DND-41 (cell line): ENCODE measurements around the gene METTL3.

Experiments used
- ATAC-seq: fragments of 200-7000 bp; cut with Tn5 transposase; 3 replicates; pipeline ENCODE4 v1.9.1; 2021; ENCODE audit warnings: low read depth; ENCODE audit not compliant: insufficient read depth
- DNase-seq: peaks from one replicate; pipeline ENCODE4 v3.0.0-alpha.2; 2020
- H2AFZ ChIP-seq: 2 replicates; pipeline ENCODE4 v1.6.0; 2012; ENCODE audit warnings: low read depth, low read length
- H3K27ac ChIP-seq: 2 replicates; pipeline ENCODE4 v1.5.1; 2012; ENCODE audit warnings: low read length, inconsistent platforms
- H3K27me3 ChIP-seq: fragments of 200-600 bp; sonication (generic); 2 replicates; pipeline ENCODE4 v1.6.0; 2012; ENCODE audit warnings: low read length, mild to moderate bottlenecking, inconsistent platforms; ENCODE audit not compliant: insufficient read depth, poor library complexity
- H3K36me3 ChIP-seq: 2 replicates; pipeline ENCODE4 v1.5.1; 2012; ENCODE audit warnings: low read length, inconsistent platforms; ENCODE audit not compliant: insufficient read depth
- H3K4me1 ChIP-seq: 2 replicates; pipeline ENCODE4 v1.5.1; 2012; ENCODE audit warnings: mild to moderate bottlenecking, low read length; ENCODE audit not compliant: insufficient read depth
- H3K4me2 ChIP-seq: 2 replicates; pipeline ENCODE4 v1.6.0; 2012; ENCODE audit warnings: mild to moderate bottlenecking, moderate library complexity, low read length, inconsistent platforms; ENCODE audit not compliant: insufficient read depth
- H3K4me3 ChIP-seq, 2 experiments: fragments of 200-600 bp in 1 of 2; shearing (Covaris generic) in 1 of 2; 2 replicates each; pipeline ENCODE4 v1.5.1; 2012 to 2016; ENCODE audit warnings: inconsistent platforms in 2 of 2, low read length in 2 of 2, mild to moderate bottlenecking in 2 of 2, low read depth in 1 of 2, moderate library complexity in 1 of 2
- H3K79me2 ChIP-seq: 2 replicates; pipeline ENCODE4 v1.6.0; 2012; ENCODE audit warnings: low read length, inconsistent platforms; ENCODE audit not compliant: insufficient read depth
- H3K9ac ChIP-seq: 2 replicates; pipeline ENCODE4 v1.6.0; 2012; ENCODE audit warnings: low read depth, mild to moderate bottlenecking, inconsistent platforms, low read length, moderate library complexity
- H3K9me3 ChIP-seq: 2 replicates; pipeline ENCODE4 v1.5.1; 2012; ENCODE audit warnings: low read length, moderate library complexity, mild to moderate bottlenecking, inconsistent platforms; ENCODE audit not compliant: insufficient read depth, severe bottlenecking
- H4K20me1 ChIP-seq: 2 replicates; pipeline ENCODE4 v1.6.0; 2012; ENCODE audit warnings: low read length; ENCODE audit not compliant: insufficient read depth
- CTCF ChIP-seq: IDR thresholded peaks from 2 replicates; pipeline ENCODE4 v1.5.1; 2012; ENCODE audit warnings: borderline replicate concordance, low read length, moderate library complexity, mild to moderate bottlenecking; ENCODE audit not compliant: poor library complexity, severe bottlenecking; ENCODE audit errors: extremely low read depth
- EZH2 ChIP-seq: IDR thresholded peaks from 3 replicates; pipeline ENCODE4 v1.6.1; 2012; ENCODE audit warnings: borderline replicate concordance, low read depth, mild to moderate bottlenecking, moderate library complexity, low read length, inconsistent platforms; ENCODE audit not compliant: severe bottlenecking

Gene METTL3

DNA sequence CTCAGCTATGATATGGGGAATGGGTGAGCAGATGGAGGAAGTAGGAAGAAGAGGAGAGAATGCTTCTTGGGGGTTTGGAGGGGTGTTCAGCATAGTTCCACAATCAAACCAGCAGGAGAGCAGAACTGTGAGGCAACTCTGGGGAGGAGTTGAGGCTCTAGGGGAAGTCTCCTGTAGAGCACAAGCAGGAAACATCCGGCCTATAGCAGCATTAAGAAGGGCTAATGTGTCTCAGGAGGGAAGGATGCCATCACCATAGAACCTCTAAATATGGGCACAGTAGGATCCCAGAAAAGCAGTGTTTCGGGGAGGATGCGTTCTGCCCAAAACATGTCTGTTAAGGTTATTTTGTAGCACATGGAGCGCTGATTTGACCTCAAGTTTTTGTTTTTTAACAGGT, 23.4 kb upstream of the METTL3 start:
- Histone ChIP-seq H3K9me3 (no peaks in the 10 kb centered on the region), H3K27ac (no peak overlapping the region), H3K4me3 (no peak overlapping the region), H3K36me3 (no peaks in the 10 kb centered on the region), H3K27me3 (peaks cover 22% of the 10 kb centered on the region), H3K9ac (no peak overlapping the region), H3K79me2 (no peaks in the 10 kb centered on the region), H4K20me1 (no peaks in the 10 kb centered on the region), H3K4me2 (no peak overlapping the region), H2AFZ (no peak overlapping the region), H3K4me1 (no peaks in the 10 kb centered on the region)
- ATAC-seq (no peak), DNase-seq (no peak)
- TF ChIP-seq CTCF = no peak
- TF ChIP-seq EZH2 = no peak

DNA sequence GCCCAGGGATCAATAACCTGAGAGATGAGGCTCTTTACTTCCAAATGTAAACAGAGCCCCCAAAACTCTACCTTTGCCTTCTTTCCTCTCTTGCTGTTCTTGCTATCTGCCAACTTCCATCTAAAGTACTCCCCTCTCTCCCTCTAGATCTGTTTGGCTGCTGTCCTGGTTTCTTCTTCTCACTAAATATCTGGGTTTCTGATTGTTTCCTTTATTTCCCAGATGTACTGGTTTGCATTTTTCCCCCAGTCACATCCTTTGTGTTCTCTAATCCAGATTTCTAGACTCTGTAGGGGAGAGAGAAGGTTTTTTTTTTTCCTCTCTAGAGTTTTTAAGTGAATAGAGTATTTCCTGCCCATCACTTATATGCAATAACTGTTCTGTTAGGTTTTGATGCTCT, 22.2 kb upstream of the METTL3 start:
- Histone ChIP-seq H4K20me1 (no peaks in the 10 kb centered on the region), H3K27ac (no peak overlapping the region), H3K9ac (no peak overlapping the region), H3K4me1 (no peaks in the 10 kb centered on the region), H3K27me3 (peaks cover 22% of the 10 kb centered on the region), H3K79me2 (no peaks in the 10 kb centered on the region), H2AFZ (no peak overlapping the region), H3K36me3 (no peaks in the 10 kb centered on the region), H3K4me2 (no peak overlapping the region), H3K4me3 (no peak overlapping the region), H3K9me3 (no peaks in the 10 kb centered on the region)
- ATAC-seq = no peak
- TF ChIP-seq EZH2 = no peak
- TF ChIP-seq CTCF = no peak
- DNase-seq = no peak

GRCh38 chr14:21529515-21529914, 18.4 kb upstream of the METTL3 start:
- ATAC-seq (no peak), DNase-seq (no peak)
- Histone ChIP-seq H3K4me2 (no peak overlapping the region), H3K27ac (no peak overlapping the region), H4K20me1 (no peaks in the 10 kb centered on the region), H2AFZ (no peak overlapping the region), H3K4me1 (peaks cover 16% of the 10 kb centered on the region), H3K9me3 (no peaks in the 10 kb centered on the region), H3K4me3 (no peak overlapping the region), H3K27me3 (peaks cover 8% of the 10 kb centered on the region), H3K9ac (no peak overlapping the region), H3K79me2 (peaks cover 5% of the 10 kb centered on the region), H3K36me3 (peaks cover 4% of the 10 kb centered on the region; the same call in 1 of the 2 replicates)
- no peak for TF ChIP-seq EZH2
- no peak for TF ChIP-seq CTCF
